HG03439 (cell line): Measurements from ENCODE around the gene CCDC97.
"Not testable (repeated sequence)": the region's sequence is repeated elsewhere in the genome, so short reads cannot be mapped to it uniquely, and the experiment has no call there.

Source experiments
- ATAC-seq: cut with Tn5 transposase; IDR thresholded peaks from one replicate; pipeline ENCODE4 v1.9.1; 2021; ENCODE audit warnings: mild to moderate bottlenecking, moderate library complexity; ENCODE audit not compliant: unreplicated experiment

The CCDC97 gene

GRCh38 chr19:41330946-41331678 is 21.1 kb downstream of the CCDC97 start:
- no peak for ATAC-seq

- no peak for ATAC-seq
Observed at GRCh38 chr19:41332000-41332399, 22.0 kb downstream of the CCDC97 start.

GRCh38 chr19:41332468-41332867 is 22.5 kb downstream of the CCDC97 start:
- ATAC-seq: no peak

GRCh38 chr19:41334793-41335192 is 24.8 kb downstream of the CCDC97 start:
- ATAC-seq: no peak

GRCh38 chr19:41335467-41335866 is 25.5 kb downstream of the CCDC97 start:
- ATAC-seq: no peak

- no peak for ATAC-seq
Observed at GRCh38 chr19:41339936-41340335, 30.0 kb downstream of the CCDC97 start.

GRCh38 chr19:41341669-41342490 is 31.9 kb downstream of the CCDC97 start:
- no peak for ATAC-seq

- ATAC-seq: no peak
Observed at GRCh38 chr19:41344162-41344561, 34.2 kb downstream of the CCDC97 start.

- ATAC-seq: not testable (repeated sequence)
Observed at GRCh38 chr19:41346916-41347315, 36.9 kb downstream of the CCDC97 start.

- ATAC-seq: peak; percentile 3
Observed at GRCh38 chr19:41350735-41351338, 40.9 kb downstream of the CCDC97 start.

GRCh38 chr19:41351339-41352245 is 41.6 kb downstream of the CCDC97 start:
- ATAC-seq: peak; percentile 33

- ATAC-seq: no peak
Observed at GRCh38 chr19:41352279-41352608, 42.3 kb downstream of the CCDC97 start.

- peak; percentile 12 for ATAC-seq
Observed at GRCh38 chr19:41352609-41353465, 42.9 kb downstream of the CCDC97 start.

GRCh38 chr19:41353466-41354342 is 43.7 kb downstream of the CCDC97 start, which contains the start of gene TGFB1:
TSS of gene TGFB1 (minus strand) at chr19:41353922. CDS start at chr19:41353044, 878 bp downstream.
- peak; percentile 49 for ATAC-seq

- no peak for ATAC-seq
Observed at GRCh38 chr19:41354343-41354953, 44.5 kb downstream of the CCDC97 start.

GRCh38 chr19:41355035-41355434 is 45.1 kb downstream of the CCDC97 start:
- ATAC-seq: no peak

GRCh38 chr19:41355802-41356201 is 45.8 kb downstream of the CCDC97 start:
- no peak for ATAC-seq

GRCh38 chr19:41356984-41357739 is 47.2 kb downstream of the CCDC97 start:
- no peak for ATAC-seq
